GM19043 (cell line): Measurements from ENCODE around the gene MYOG.

Source experiments
- ATAC-seq: cut with Tn5 transposase; IDR thresholded peaks from one replicate; pipeline ENCODE4 v1.9.1; 2021; ENCODE audit warnings: low read depth; ENCODE audit not compliant: unreplicated experiment

MYOG gene

DNA sequence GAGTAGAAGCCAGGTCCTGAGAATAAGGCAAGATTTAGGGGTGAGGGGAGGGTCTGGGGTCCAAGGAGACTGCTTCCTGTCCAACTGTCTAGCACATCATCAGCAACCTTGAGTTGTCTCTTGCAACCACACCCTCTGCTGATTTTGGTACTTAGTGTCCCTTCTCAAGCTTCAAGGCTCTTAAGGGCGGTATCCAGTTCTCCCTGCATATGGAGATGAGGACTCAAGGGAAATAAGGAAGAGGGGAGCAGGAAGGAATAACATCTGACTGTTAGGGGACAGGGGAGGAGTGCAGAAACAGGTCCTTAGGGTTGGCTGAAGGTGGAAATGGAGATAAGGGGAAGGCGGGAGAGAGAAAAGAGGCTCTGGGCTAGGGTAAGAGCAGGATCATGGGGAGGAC, 12.3 kb downstream of the MYOG start:
- ATAC-seq = no peak

GRCh38 chr1:203072911-203073310, 12.9 kb downstream of the MYOG start:
- ATAC-seq = no peak

GRCh38 chr1:203072002-203072602, 13.7 kb downstream of the MYOG start:
- no peak for ATAC-seq

GRCh38 chr1:203069030-203069747, 16.6 kb downstream of the MYOG start:
- no peak for ATAC-seq

DNA sequence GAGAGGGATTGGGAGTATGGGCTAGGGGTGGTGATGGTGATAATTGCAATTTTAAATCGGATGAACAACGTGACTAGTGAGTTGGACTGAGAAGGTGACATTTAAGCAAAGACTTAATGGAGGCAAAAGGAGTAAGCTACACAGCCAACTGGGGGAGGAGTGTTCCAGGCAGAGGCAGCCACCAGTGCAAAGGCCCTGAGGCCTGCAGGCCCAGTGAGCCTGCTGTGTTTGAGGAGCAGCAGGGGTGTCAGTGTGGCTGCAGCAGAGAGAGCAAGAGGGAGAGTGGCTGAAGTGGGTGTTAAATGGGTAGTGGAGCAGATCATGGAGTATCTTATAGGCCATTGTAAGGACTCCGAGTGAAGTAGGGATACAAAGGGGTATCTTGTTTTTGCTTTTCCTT, 18.8 kb downstream of the MYOG start:
- no peak for ATAC-seq

DNA sequence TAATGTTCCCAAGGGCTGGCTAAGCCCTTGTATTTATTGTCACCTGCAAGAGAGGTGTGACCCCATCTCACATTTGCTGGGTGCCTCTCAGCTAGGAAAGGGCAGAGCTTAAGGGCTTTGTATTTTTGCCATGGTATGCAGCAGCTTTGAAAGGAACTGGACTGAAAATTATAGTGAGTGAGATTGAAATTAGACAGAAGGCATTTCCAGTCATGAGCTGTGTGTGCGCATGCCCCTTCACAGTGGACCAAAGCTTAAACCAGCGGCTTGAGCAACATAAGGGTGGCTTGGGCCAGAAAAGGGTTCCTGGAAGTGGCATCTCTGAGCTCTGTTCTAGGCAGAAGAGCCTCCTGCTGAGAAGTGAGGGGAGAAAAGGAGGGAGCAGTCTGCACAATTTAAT, 19.8 kb downstream of the MYOG start:
- ATAC-seq = no peak

DNA sequence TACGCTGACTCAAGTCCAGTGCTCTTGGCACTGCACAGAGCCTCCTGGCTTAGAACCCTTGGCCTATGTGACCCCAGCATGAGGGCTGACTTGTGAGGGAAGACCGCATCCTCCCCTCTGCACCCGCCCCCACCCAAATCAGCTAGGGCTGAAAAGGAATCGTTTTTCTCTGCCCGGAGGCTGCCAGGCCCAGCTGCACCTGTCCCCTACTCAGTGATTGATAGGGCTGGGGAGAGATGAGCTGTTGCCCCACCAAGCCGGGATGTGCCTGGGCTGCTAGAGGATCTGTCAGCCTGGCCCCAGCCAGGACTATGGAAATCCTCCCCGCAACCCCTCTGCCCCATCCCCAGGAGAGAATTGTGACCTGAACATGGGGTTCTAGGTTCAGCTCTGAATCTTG, 20.6 kb downstream of the MYOG start:
- ATAC-seq = no peak

DNA sequence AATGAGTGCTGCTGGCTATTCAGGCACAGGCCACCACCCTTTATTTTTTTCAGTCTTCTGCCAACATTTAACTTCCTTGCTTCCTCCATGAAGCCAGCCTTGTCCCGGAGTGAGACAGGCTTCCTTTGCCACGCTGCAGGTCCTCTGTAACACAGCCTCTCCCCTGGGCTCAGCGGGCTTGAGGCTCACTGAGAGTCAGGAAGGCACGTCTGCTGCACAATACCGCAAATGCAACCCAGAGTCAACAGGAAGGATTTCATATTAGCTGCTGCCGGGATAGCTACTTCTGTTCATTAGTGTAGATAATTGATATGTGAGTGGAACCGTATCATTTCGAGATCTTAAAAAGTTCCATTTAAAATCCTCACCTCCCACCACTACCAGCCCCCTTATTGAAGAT, 22.5 kb downstream of the MYOG start:
- no peak for ATAC-seq

- no peak for ATAC-seq
These were observed 25.7 kb downstream of the MYOG start for GRCh38 chr1:203060115-203060514.

DNA sequence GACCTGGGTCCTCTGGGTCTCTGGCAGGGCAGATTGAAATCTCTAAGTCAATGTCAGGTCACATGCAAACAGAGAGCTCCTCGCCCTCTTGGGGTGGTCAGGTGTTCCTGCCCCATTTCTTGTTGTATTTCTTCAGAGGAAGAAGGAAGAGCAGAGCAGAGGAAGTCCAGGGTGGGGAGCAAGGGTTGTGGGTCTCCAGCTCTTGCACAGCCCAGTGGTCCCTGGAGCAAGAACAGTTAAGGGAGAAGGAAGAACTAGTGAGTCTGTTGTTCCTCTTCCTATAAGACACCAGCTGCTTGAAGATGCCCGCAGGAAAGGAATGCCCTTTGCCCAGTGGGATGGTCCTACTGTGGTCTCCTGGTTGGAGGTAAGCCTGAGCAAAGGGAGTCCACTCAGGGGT, 26.3 kb downstream of the MYOG start:
- ATAC-seq = no peak

DNA sequence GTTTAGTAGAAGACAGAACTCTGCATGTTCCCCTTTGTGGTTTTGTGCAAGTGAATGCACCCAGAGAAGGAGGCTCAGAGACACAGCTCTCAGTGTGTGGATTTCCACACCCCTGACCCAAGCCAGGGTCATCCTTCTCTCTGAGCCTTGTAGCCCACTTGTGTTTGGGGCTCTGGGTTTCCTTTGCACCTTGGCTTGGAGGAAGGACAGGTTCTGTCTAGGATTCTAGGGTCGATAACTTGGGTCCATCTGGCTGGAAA, 27.2 kb downstream of the MYOG start:
- no peak for ATAC-seq

DNA sequence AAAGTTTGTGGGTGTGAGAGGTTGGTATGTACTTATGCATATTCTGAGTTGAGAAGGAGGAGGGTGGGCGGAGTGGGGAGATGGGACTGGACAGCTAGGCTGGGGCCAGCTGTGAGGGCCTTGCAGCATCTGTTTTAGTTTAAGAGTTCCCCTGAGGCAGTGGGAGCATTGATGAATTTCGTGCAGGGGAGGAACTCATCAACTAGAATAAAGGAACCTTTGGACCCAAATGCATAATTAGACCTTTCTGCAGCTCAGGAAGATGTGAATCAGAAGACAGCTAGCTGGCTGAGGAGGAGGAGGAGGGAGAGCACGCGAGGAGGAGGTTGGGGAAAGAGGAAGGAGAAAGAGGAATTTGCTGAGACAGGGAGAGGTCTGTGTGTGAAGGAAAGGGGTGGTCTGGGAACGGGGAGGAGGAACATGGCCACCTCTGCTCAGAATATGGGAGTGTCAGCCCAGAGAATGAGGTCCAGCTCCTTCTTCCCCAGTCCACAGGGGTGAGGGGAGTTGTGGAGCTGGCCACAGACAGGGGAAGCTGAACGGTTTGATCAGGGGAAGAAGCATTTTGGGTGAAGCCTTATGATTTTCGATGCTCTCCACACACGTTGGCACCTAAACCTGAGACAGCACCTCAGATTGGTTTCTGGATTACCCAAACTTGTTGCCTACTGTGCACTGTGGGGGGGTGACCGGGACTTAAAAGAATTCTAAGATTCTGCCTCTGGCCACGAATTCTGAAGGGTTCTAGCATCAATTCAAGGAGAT, 27.7 kb downstream of the MYOG start:
- ATAC-seq = no peak

DNA sequence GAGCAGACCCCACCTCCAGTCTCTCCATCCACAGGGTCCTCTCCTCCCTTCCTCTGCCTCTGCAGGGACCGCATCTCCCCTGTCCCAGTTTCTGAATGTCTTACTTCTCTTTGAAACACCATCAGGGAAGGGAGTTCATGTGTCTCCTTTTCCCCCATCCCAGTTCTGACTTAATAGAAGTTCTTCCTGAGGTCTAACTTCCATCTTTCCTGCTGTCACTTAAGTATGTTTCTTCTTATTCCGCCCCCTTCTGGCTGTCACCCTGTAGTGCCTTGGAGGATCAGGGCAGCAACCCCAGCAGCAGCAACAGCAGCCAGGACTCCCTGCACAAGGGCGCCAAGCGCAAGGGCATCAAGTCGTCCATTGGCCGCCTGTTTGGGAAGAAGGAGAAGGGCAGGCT, 29.3 kb downstream of the MYOG start:
- no peak for ATAC-seq

- no peak for ATAC-seq
These were observed 29.8 kb downstream of the MYOG start for GRCh38 chr1:203056012-203056411.

GRCh38 chr1:203055161-203055799, 30.5 kb downstream of the MYOG start:
- ATAC-seq = no peak

DNA sequence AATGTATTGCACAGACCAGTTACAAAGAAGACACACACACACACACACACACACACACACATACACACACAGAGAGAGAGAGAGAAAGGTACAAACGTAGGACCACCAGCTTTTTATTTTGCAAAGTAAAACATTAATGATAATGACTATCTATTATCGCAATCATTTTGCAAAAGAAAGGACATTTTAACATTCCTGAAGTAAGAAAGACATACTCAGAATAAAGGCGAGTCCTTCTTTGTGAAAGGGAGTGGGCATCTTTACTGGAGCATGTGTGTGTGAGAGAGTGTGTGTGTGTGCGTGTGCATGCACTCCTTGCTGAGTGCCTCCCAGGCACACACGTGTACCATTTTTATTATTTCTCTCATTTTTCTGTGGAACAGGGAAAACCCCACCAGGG, 31.2 kb downstream of the MYOG start:
- ATAC-seq = no peak

DNA sequence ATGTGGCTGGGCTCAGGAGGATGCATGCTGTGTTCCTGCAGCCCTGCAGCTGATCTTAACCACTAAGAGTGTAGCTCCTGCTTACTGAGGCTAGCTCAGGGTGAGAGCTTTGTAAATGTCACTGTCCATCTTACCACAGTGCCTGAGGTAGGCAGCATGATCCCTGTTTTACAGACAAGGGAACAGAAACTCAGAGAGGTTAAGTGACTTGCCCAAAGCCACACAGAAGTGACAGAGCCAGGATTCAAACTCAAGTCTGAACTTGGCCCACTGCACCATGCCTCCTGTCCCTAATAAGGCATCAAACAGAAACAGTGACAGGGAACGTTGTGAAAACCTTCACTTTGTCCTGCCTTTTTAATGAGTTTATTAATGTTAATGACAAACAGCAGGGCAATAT, 31.6 kb downstream of the MYOG start:
- ATAC-seq = no peak

DNA sequence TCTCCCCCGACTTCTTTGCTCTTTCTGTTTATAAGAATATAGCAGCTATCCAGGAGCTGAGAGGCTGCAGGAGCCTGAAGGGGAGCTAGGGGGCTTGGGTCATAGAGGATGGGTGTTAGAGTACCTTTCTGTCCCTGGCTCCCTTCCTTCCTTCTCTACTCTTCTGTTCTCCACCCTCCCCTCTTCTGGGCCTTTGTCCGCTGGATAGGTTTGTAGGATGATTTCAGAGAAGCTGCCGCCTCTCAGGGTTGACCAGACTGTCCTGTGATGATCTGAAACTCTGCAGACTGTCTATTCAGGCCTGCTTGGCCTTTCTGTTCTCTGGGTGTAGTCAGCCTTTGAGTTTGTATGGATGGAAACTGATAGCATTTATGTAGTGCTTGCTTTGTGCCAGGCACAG, 33.2 kb downstream of the MYOG start:
- no peak for ATAC-seq

DNA sequence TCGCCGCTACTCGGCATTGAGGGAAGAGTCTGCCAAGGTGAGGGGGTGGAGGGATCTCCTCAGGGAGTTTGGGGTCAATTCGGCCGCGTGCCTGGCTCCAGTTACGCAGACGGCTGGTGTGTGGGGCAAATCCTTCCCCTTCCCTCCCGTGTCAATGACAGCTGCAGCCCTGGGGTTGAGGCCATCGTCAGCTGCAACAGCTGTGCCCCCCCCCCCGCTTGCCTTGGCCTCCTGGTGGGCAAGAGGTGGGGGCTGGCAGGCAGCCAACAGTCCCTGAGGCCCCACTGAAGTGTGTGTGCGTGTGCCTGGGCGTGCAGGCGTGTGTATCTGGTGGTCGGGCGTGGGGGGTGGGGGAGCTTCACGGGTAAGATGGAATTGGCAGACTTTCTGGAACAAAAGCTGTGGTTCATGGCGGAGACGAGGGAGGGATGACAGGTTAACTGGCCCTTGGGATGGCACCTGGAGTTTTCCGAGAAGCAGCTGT, 33.9 kb downstream of the MYOG start:
- no peak for ATAC-seq

- no peak for ATAC-seq
These were observed 35.0 kb downstream of the MYOG start for GRCh38 chr1:203050826-203051225.

DNA sequence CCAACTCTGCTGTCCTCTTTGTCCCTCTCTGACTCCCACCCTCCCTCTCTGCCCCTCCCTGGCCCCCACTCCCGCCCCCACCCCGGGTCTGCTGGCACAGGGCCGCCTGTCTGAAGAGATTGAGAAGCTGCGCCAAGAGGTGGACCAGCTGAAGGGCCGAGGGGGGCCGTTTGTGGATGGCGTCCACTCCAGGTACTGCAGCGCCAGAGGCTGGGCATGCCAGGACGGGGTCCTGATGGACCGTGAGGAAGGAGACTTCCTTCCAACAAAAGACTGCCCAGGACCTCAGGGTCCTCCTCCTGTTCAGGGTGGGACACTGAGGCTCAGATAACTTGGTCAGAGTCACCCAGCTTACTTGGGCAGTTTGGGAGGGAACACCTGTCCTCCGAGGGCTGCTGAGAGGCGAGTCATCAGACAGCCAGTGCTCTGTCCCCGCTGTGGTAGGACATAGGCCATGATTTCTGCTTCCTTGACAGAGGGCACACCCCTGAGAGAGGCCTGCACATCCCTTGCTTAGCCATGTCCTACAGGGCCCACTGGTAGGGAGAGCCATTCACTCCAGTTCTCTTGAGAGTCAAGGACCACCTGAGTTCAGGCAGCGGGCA, 36.1 kb downstream of the MYOG start:
- no peak for ATAC-seq
